GM06990 (cell line): ENCODE data around the gene TCF20.

Experiments
- DNase-seq: peaks from one replicate; pipeline ENCODE4 v3.0.0-alpha.2; 2011; ENCODE audit not compliant: insufficient read length; ENCODE audit errors: extremely low read depth
- H3K27me3 ChIP-seq: replicated peaks from 2 replicates; pipeline ENCODE4 v1.6.0; 2011; ENCODE audit warnings: low read length; ENCODE audit not compliant: control insufficient read depth, insufficient read depth
- H3K36me3 ChIP-seq: 2 replicates; pipeline ENCODE4 v1.5.1; 2011; ENCODE audit warnings: low read length; ENCODE audit not compliant: control insufficient read depth, insufficient read depth
- H3K4me3 ChIP-seq: replicated peaks from 2 replicates; pipeline ENCODE4 v1.5.1; 2011; ENCODE audit warnings: low read depth, mild to moderate bottlenecking, control low read depth, low read length
- CTCF ChIP-seq: IDR thresholded peaks from 2 replicates; pipeline ENCODE4 v1.5.1; 2011; ENCODE audit warnings: low read length, control low read depth, mild to moderate bottlenecking, inconsistent platforms; ENCODE audit not compliant: insufficient read depth, poor library complexity, severe bottlenecking

The TCF20 gene

GRCh38 chr22:42262964-42263363 is 7.5 kb downstream of the TCF20 start:
- DNase-seq: no peak
- H3K36me3 ChIP-seq: no peaks in the 10 kb centered on the region
- TF ChIP-seq CTCF: peak; percentile 7
- no peak overlapping the region for H3K4me3 ChIP-seq
- H3K27me3 ChIP-seq: no peaks in the 10 kb centered on the region

GRCh38 chr22:42261296-42261695 is 9.2 kb downstream of the TCF20 start:
- Histone ChIP-seq H3K36me3 (no peaks in the 10 kb centered on the region), H3K4me3 (no peak overlapping the region), H3K27me3 (no peaks in the 10 kb centered on the region)
- TF ChIP-seq CTCF: no peak
- DNase-seq: no peak

GRCh38 chr22:42258126-42258525 is 12.3 kb downstream of the TCF20 start:
- Histone ChIP-seq H3K36me3 (no peaks in the 10 kb centered on the region; the same call in 1 of the 2 replicates), H3K4me3 (no peak overlapping the region), H3K27me3 (no peaks in the 10 kb centered on the region)
- TF ChIP-seq CTCF: no peak
- DNase-seq: no peak

- Histone ChIP-seq H3K36me3 (no peaks in the 10 kb centered on the region; the same call in 1 of the 2 replicates), H3K27me3 (no peaks in the 10 kb centered on the region), H3K4me3 (no peak overlapping the region)
- DNase-seq: no peak
- no peak for TF ChIP-seq CTCF
Measured at GRCh38 chr22:42257386-42257785, 13.1 kb downstream of the TCF20 start.

- no peaks in the 10 kb centered on the region for H3K27me3 ChIP-seq
- H3K4me3 ChIP-seq: no peak overlapping the region
- no peak for TF ChIP-seq CTCF
- no peaks in the 10 kb centered on the region; the same call in 1 of the 2 replicates for H3K36me3 ChIP-seq
- no peak for DNase-seq
Measured at GRCh38 chr22:42256930-42257329, 13.5 kb downstream of the TCF20 start.

- Histone ChIP-seq H3K27me3 (no peaks in the 10 kb centered on the region), H3K4me3 (no peak overlapping the region), H3K36me3 (no peaks in the 10 kb centered on the region; the same call in 1 of the 2 replicates)
- TF ChIP-seq CTCF: no peak
- DNase-seq: no peak
Measured at GRCh38 chr22:42256220-42256619, 14.2 kb downstream of the TCF20 start.
